Fibroblast of skin of left quadriceps (primary cell): Measurements from ENCODE around the gene LGALS7.
"Not testable (repeated sequence)": the region's sequence is repeated elsewhere in the genome, so short reads cannot be mapped to it uniquely, and the experiment has no call there.

ENCODE experiments used
- DNase-seq, 2 experiments: peaks; one replicate each; pipeline ENCODE4 v3.0.0-alpha.2; 2013; ENCODE audit warnings: low read depth in 2 of 2

LGALS7 gene

DNA sequence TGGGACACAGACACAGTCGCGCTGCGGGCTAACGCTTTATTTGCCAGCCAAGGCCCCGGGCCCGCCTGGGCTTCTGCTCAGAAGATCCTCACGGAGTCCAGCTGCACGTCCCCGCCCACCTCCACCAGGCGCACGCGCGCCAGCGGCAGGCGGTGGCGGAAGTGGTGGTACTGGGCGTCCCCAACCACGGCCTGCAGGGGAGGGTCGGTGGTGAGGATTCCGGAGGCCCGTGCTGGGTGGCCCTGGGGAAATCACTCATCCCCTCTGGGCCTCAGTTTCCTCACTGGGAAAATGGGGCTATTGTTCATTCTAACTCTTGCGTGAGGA is 2.4 kb downstream of the LGALS7 start:
- DNase-seq: not testable (repeated sequence)

DNA sequence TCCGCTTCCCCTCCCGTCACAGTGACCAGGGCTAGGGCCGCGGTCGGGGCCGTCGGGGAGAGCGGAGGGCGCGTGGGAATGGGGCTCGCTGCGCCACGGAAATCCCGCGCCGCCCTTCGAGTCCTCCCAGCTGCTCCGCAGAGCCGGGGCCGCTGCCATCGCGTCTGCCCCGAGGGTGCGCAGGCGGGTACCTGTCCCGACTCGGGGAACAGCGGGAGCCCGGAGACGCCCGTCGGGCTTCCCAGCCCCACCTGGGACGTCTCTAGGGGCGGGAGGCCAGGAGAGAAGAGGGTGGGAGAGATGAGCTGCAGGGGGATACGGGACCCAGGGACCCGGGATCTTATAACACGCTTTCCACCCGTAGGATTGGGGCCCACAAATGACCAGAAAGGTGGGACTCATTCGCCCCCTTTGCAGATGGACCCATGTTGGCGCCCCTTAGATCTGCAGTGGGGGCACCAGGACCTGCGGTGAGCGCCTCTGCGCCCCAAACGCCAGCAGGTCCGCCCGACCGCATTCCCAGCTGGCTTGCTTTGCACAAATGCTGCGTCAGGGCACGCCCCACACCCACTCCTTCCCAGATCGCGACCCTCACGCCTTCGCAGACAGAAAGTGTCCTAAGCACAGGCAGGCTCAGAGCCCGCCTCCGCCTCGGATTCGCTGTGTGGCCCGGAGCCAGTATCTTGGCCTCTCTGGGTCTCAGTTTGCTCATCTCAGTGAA is 2.9 kb downstream of the LGALS7 start:
- DNase-seq: not testable (repeated sequence)

DNA sequence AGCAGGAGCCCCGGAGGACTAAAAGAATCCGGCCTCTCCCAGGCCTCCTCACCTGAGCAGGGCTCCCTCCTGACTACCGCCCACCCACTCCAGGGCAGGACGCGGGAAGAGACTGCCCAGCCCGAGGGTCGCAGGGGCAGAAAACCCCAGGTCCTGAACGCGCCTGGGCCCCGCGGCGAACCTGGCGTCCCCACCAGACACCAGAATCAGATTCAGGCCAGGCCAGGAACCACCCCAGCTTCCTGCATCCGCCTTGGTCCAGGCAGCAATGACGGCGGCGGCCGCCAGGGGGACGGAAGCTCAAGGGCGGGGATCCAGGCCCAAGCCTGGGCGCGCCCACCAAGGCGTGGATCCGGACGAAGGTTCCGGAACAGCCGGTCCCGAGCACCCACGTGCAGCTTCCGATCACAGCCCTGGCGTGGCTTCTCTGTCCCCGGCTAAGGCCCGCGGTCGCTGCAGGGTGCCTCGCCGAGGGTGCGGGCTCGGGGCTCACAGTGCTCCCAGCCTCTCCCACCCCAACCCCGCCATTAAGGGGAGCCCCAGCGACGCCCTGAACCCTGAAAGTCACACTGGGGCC is 3.6 kb downstream of the LGALS7 start:
- DNase-seq: peak; percentile 26 to 27

DNA sequence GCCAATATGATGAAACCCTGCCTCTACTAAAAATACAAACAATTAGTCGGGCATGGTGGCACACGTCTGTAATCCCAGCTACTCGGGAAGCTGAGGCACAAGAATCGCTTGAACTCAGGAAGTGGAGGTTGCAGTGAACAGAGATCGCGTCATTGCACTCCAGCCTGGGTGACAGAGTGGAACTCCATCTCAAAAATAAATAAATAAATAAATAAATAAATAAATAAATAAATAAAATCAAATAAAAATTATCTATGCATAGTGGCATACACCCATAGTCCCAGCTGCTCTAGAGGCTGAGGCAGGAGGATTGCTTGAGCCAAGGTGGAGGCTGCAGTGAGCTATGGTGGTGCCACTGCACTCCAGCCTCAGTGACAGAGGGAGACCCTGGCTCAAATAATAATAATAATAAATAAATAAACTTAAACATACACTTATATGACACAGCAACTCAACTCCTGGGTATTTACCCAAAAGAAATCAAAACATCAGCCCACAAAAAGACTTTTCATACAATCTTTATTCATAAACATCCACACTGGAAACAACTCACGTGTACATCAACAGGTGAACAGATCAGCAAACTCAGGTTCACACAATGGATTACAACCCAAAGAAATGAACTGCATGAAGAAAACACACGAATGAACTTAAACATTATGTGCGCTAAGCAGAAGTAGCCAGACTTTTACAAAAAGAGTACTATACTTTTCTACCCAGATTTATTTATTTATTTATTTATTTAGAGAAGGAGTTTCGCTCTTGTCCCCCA is 6.9 kb downstream of the LGALS7 start:
- no peak for DNase-seq

DNA sequence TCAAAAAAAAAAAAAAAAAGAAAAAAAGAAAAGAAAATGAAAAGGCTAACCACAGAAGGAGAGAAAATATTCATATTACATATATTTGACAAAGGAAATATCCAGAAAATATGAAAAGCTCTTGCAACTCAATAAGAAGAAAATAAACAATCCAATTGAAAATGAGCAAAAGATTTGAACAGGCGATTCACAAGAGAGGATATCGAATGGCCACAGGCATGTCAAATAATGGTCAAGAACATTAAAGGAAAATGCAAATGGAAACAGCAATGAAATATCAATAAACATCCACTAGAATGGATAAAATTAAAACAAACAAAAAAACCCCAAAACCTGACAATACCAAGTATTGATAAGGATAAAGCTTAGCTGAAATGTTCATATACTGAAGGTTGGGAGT is 8.1 kb downstream of the LGALS7 start:
- no peak for DNase-seq

DNA sequence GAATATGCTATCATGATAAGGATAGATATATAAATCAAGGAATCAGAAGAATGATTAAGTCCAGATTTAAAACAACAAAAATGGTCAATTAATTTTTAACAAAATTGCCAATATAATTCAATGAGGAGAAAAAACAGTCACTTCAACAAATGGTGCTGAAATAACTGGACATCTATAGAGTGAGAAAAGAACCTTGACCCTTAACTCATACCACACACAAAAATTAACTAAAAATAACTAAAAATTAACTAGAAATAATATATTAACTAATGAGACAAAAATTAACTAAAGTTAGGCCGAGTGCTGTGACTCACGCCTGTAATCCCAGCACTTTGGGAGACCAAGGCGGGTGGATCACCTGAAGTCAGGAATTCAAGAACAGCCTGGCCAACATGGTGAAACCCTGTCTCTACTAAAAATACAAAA is 9.5 kb downstream of the LGALS7 start:
- DNase-seq: no peak

DNA sequence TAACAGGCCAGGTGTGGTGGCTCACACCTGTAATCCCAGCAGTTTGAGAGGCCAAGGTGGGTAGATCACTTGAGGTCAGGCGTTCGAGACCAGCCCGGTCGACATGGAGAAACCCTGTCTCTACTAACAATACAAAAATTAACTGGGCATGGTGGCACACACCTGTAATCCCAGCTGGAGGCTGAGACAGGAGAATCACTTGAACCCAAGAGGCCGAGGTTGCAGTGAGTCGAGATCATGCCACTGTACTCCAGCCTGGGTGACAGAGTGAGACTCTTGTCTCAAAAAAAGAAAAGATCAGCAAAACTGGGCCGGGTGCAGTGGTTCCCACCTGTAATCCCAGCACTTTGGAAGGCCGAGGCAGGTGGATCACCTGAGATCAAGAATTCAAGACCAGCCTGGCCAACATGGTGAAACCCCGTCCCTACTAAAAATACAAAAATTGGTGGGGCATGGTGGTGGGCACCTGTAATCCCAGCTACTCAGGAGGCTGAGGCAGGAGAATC is 11.4 kb downstream of the LGALS7 start:
- DNase-seq: not testable (repeated sequence)

DNA sequence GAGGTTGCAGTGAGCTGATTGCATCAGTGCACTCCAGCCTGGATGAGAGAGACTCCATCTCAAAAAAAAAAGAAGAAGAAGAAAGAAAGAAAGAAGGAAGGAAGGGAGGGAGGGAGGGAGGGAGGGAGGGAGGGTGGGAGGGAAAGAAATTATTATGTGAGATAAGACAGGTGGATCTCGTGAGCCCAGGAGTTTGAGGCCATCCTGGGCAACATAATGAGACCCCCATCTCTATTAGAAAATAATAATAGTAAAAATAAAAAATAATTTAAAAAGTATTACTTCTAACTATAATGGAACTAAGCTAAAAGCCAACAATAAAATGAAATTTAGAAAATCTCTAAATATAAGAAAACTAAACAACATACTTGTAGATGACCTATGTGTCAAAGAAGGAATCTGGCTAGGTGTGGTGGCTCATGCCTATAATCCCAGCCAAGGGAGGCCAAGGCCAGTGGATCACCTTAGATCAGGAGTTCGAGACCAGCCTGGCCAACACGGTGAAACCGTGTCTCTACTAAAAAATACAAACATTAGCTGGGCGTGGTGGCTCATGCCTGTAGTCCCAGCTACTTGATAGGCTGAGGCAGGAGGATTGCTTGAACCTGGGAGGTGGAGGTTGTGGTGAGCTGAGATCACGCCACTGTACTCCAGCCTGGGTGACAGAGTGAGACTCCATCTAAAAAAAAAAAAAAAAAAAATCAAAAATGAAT is 12.4 kb downstream of the LGALS7 start:
- DNase-seq: not testable (repeated sequence)

DNA sequence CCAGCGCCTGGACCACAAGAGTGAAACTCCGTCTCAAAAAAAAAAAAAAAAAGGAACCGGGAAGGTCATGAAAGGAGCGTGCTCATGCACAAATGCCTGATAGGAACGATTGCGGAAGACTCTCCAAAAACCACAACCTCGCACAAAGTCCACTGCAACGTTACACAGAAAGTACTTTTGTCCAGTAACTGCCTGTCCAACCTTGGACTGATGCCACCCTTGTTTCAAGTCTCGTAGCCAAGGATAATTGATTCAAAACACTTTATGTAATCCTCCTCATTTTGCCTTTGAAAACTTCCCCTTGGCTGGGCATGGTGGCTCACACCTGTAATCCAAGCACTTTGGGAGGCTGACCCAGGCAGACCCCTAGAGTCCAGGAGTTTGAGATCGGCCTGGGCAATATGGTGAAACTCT is 13.7 kb downstream of the LGALS7 start:
- DNase-seq: no peak

DNA sequence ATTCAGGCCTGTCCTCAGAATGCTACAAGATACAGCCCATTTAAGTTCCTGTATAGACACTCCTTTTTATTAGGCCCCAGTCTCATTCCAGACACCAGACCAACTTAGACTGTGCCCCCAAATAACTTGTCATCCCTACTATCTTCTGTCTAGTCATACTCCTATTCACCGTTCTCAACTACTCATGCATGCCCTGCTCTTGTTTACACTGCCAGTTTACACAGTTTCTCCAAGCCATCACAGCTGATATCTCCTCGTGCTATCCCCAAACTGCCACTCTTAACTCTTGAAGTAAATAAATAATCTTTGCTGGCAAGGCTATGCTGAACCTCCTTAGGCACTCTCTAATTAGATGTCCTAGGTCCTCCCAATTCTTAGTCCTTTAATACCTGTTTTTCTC is 19.1 kb downstream of the LGALS7 start:
- not testable (repeated sequence) for DNase-seq

DNA sequence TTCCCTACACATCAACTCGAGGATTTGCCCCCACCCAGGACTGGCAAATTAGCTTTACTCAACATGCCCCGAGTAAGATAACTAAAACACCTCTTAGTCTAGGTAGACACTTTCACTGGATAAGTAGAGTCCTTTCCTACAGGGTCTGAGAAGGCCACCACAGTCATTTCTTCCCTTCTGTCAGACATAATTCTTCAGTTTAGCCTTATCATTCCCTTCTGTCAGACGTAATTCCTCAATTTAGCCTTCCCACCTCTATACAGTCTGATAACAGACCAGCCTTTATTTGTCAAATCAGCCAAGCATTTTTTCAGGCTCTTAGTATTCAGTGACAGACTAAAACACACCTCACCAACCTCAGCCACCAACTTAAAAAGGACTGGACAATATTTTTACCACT is 19.5 kb downstream of the LGALS7 start:
- not testable (repeated sequence) for DNase-seq

DNA sequence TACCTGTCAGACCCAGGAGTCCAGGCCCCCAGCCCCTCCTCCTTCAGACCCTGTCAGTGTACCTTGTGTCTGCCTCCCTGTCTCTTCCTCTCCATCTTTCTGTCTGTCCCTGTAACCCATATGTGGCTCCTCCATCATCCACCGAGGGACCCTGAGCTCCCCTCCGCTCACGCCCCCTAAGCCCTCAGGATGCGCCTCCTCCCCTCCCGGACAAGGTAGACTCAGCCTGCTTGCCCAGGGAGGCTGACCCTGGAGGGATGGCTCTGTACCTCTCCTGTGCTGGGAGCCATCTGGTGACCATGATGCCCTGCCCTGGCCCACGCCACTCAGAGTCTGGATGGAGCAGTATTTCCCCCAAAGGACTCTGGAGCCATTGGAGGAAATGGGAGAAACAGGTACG is 28.0 kb downstream of the LGALS7 start:
- no peak for DNase-seq

DNA sequence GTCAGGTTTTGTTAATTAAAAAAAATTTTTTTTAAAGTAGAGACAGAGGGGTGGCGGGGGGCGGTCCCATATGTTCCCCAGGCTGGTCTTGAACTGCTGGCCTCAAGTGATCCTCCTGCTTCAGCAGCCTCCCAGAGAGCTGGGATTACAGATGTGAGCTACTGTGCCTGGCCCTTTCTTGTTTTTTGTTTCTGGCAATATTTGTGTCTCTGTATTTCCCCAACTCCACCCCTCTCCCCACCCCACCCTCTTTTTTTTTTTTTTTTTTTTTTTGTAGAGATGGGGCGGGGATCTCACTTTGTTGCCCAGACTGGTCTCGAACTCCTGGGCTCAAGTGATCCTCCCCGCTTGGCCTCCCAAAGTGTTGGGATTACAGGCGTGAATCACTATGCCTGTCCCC is 28.4 kb downstream of the LGALS7 start:
- DNase-seq: no peak

DNA sequence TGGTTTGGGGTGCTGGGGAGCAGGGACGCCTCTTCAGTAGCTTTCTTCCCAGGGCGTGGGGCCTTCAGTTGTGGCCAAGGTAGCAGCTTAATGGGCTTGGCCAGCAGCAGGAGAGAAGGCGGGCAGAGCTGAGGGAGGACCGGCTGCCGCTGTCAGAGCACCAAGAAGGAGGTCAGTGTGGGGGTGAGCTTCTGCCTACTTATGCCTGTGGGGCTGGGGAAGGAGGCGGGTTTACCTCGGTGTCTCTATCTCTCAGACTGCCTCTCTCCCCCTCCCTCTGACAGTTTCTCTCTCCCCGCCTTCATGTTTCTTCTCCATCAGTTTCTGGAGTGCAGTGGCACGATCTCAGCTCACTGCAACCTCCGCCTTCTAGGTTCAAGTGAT is 29.0 kb downstream of the LGALS7 start, which contains the start of gene CAPN12:
Gene CAPN12 (minus strand): TSS at position 177 of the 384 bp plus-strand sequence. CDS start 309 bp downstream, outside the sequence.
- DNase-seq: no peak

DNA sequence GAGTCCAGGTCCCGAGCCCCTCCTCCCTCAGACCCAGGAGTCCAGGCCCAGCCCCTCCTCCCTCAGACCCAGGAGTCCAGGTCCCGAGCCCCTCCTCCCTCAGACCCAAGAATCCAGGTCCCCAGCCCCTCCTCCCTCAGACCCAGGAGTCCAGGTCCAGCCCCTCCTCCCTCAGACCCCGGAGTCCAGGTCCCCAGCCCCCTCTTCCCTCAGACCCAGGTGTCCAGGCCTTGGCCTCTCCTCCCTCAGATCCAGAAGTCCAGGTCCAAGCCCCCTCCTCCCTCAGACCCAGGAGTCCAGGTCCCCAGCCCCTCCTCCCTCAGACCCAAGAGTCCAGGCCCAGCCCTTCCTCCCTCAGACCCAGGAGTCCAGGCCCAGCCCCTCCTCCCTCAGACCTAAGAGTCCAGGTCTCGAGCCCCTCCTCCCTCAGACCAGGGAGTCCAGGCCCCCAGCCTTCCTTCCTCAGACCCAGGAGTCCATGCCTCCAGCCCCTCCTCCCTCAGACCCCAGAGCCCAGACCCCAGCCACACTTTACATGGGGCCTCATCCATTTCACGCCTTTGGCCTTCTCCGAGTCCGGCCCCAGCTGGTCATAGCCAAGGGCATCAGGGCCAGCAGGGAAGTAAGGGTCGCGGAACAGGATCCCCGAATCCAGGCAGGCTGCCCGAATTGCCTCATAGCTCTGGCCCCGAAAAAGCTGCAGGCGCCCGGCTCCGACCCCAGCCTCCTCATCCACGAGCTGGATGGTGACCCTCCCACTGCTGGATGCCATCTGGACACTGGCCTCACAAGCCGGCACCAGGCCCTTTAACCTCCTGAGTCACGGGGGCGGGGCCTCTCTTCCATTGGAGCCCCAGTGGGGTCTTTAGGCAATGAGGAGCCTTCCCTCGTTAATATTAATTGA is 29.7 kb downstream of the LGALS7 start:
- no peak for DNase-seq

DNA sequence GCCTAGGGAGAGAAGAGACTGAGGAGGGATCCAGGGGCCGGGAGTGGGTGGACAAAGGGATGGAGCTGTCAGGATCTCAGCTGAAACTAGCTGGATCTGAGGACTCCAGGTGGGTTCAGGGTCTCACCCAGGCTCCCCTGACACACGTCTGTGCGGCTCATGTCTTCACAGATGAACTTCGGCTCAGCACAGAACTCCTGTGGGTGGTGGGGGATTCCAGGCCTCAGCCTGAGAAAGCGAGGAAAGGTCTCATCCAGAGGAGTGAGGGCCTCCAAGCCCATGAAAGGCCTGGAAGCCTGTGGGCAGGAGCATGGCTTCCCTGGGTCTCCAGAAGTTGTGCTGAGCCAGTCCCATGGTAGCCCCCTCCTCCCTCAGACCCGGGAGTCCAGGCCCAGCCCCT is 30.4 kb downstream of the LGALS7 start:
- no peak for DNase-seq

DNA sequence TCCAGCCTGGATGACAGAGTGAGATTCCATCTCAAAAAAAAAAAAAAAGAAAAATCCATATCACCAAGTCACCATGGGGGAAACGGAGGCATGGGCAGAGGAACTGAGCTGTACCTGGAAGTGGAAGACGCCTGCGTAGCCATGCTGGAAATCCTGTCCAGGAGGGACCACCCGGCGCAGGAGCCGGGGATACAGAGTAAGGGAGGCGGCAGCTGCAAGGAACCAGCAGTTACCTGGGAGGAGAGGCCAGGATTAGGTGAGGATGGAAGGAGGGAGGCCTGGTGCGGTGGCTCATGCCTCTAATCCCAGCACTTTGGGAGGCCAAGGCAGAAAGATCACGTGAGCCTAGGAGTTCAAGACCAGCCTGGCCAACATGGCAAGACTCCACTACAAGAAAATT is 31.0 kb downstream of the LGALS7 start:
- DNase-seq: no peak

DNA sequence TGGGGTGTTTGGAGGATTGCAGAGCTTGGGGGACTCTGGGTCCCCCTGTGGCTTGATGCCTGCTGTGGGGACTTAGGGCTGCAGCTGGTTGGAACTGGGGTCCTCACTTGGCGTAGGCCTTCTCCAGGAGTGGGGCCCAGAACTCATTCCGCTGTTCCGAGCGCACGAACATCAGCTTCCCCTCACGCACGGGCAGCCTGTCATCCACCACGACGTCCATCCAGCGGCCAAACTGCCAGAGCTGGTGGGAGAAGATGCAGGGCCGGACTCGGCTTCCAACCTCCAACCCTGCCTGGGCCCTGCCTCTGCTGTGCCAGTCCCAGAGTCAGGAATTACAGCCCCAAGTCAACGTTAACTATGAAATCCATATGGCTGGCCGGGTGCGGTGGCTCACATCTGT is 31.6 kb downstream of the LGALS7 start:
- DNase-seq: no peak

DNA sequence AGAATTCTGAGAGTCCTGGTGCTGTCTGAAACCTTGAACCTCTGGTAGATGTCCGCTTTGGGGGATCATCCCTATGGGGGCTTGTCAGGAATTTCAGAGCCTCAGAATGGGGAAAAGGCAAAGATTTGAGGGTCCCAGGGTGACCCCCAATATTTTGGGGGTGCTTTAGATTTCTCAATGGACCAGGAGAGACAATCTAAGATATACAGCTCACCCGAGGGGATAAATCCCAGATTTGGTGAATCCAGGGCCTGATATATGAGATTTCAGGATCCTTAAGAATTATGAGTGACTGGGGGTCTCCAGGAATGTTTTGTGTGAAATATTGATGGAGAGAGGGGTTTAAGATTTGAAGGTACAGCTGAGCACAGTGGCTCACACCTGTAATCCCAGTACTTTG is 32.4 kb downstream of the LGALS7 start:
- DNase-seq: no peak

DNA sequence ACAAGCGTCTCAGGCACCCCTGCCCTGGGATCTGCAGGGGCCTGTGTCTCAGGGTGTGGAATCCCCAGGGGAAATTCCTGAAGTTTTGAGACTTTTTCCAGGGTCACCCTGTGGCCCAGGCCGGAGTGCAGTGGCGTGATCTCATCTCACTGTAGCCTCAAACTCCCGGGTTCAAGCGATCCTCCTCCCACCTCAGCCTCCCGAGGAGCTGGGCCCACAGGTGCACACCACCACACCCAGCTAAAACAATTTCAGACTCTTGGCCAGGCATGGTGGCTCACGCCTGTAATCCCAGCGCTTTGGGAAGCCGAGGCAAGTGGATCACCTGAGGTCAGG is 33.1 kb downstream of the LGALS7 start:
- no peak for DNase-seq
